Fibroblast of pulmonary artery (primary cell): Measurements from ENCODE around the gene KCNQ1.

ENCODE experiments used
- DNase-seq: peaks from one replicate; pipeline ENCODE4 v3.0.0-alpha.2; 2010; ENCODE audit warnings: low read depth
- H3K4me3 ChIP-seq: replicated peaks from 2 replicates; pipeline ENCODE4 v1.5.1; 2011; ENCODE audit warnings: low read depth, mild to moderate bottlenecking, control low read depth, low read length, moderate library complexity
- CTCF ChIP-seq: IDR thresholded peaks from 2 replicates; pipeline ENCODE4 v1.5.1; 2011; ENCODE audit warnings: mild to moderate bottlenecking, control low read depth, low read length, inconsistent platforms; ENCODE audit errors: missing control alignments

Gene KCNQ1

GRCh38 chr11:2714463-2714800, 269.6 kb downstream of the KCNQ1 start:
- no peak overlapping the region for H3K4me3 ChIP-seq
- no peak for DNase-seq
- no peak for TF ChIP-seq CTCF

GRCh38 chr11:2714871-2715270, 270.1 kb downstream of the KCNQ1 start:
- no peak for TF ChIP-seq CTCF
- DNase-seq = no peak
- no peak overlapping the region for H3K4me3 ChIP-seq

- TF ChIP-seq CTCF = no peak
- H3K4me3 ChIP-seq = no peak overlapping the region
- no peak for DNase-seq
Observed at GRCh38 chr11:2715716-2716350, 271.0 kb downstream of the KCNQ1 start.

- no peak for DNase-seq
- TF ChIP-seq CTCF = no peak
- no peak overlapping the region for H3K4me3 ChIP-seq
Observed at GRCh38 chr11:2716376-2717095, 271.7 kb downstream of the KCNQ1 start.

- no peak overlapping the region for H3K4me3 ChIP-seq
- TF ChIP-seq CTCF = no peak
- no peak for DNase-seq
Observed at GRCh38 chr11:2717561-2718325, 272.9 kb downstream of the KCNQ1 start.

- no peak for DNase-seq
- TF ChIP-seq CTCF = no peak
- no peak overlapping the region for H3K4me3 ChIP-seq
Observed at GRCh38 chr11:2718817-2719438, 274.1 kb downstream of the KCNQ1 start.
